ENCODE results near the gene UROC1. TPM values are rescaled to one million over a fixed set of nuclear protein-coding genes. Genes with fewer than 3 reads are reported as not detected.

UROC1 gene
- total RNA-seq, 4 donors from 2014 or later, result not detected

DNA sequence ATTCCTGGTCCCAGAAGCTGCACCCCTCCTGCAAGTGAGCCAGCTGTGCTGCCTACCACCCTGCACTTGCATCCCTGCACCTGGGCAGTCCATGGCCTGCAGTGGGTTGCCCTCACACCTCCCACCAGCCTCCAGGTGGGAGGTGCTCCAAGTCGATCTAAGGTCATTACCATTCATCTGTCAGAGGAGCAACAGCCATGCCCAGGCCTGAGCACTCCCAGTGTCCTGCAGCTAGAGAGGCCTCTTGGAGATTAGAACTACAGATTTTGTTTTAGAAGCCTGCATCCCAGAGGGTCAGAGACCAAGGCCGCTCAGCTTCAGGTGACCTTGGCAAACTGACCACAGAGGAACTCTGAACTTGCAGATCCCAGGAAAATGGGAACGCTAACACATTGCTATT is 32.9 kb downstream of the UROC1 start:
- DNase-seq, result no peak
- no peak overlapping the region for H3K4me3 ChIP-seq
- H3K4me1 ChIP-seq, result peaks cover 6 to 18% (median 8%) of the 10 kb centered on the region in 3 donors
- intact Hi-C loops (cut with DNase I), result no loop called here
- H3K27ac ChIP-seq, result no peak overlapping the region
- 71 to 75% methylated on average over 1 to 3 of the region's 3 CpGs for WGBS, 2 donors
- TF ChIP-seq, protein P1, sequence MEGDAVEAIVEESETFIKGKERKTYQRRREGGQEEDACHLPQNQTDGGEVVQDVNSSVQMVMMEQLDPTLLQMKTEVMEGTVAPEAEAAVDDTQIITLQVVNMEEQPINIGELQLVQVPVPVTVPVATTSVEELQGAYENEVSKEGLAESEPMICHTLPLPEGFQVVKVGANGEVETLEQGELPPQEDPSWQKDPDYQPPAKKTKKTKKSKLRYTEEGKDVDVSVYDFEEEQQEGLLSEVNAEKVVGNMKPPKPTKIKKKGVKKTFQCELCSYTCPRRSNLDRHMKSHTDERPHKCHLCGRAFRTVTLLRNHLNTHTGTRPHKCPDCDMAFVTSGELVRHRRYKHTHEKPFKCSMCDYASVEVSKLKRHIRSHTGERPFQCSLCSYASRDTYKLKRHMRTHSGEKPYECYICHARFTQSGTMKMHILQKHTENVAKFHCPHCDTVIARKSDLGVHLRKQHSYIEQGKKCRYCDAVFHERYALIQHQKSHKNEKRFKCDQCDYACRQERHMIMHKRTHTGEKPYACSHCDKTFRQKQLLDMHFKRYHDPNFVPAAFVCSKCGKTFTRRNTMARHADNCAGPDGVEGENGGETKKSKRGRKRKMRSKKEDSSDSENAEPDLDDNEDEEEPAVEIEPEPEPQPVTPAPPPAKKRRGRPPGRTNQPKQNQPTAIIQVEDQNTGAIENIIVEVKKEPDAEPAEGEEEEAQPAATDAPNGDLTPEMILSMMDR (IDR thresholded peaks at IDR 0.05), result no peak
- TF ChIP-seq POLR2A (IDR thresholded peaks at IDR 0.05), result no peak
- H3K9me3 ChIP-seq, result no peaks in the 10 kb centered on the region
- peaks cover 0 to 10% (median 0%) of the 10 kb centered on the region in 4 donors for H3K27me3 ChIP-seq
- H3K36me3 ChIP-seq, result no peaks in the 10 kb centered on the region

GRCh38 chr3:126484148-126484547 is 33.4 kb downstream of the UROC1 start:
- H3K27me3 ChIP-seq, result peaks cover 0 to 10% (median 0%) of the 10 kb centered on the region in 4 donors
- TF ChIP-seq, protein P1 (IDR thresholded peaks at IDR 0.05), result no peak
- no peak for TF ChIP-seq POLR2A (IDR thresholded peaks at IDR 0.05)
- H3K27ac ChIP-seq, result no peak overlapping the region
- no peak for DNase-seq
- H3K9me3 ChIP-seq, result no peaks in the 10 kb centered on the region
- 66 to 76% methylated on average over 3 of the region's 3 CpGs for WGBS, 2 donors
- intact Hi-C loops (cut with DNase I), result no loop called here
- no peak overlapping the region for H3K4me3 ChIP-seq
- H3K4me1 ChIP-seq, result peaks cover 6 to 18% (median 8%) of the 10 kb centered on the region in 3 donors
- no peaks in the 10 kb centered on the region for H3K36me3 ChIP-seq

DNA sequence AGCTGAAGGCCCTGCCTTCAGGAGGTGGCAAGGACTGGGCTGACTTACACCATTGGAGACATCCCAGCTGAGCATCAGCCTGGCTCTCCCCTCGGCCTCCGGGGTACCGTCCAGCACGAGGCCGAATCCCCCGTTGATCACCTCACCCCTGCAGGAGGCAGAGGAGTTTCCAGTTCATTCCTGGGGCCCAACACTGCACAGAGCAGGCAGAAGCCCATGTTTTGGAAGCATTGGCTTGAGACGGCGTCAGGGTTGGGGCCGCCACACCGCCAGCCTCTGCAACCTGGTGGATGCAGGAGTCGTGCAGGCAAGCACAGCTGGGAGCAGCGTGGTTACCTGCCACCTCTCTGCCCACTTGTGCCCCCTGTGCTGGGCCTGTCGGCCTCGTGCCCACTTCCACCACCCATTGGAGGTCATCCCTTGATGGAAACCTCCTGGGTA is 34.2 kb downstream of the UROC1 start:
- Histone ChIP-seq H3K4me3 (no peak overlapping the region), H3K4me1 (peaks cover 6 to 18% (median 8%) of the 10 kb centered on the region in 3 donors), H3K27ac (no peak overlapping the region), H3K9me3 (no peaks in the 10 kb centered on the region), H3K27me3 (peaks cover 0 to 10% (median 0%) of the 10 kb centered on the region in 4 donors), H3K36me3 (no peaks in the 10 kb centered on the region)
- TF ChIP-seq, protein P1 (IDR thresholded peaks at IDR 0.05), result no peak
- WGBS, 2 donors, result 70 to 72% methylated on average over 3 to 4 of the region's 14 CpGs
- intact Hi-C loops (cut with DNase I), result no loop called here
- no peak for DNase-seq

DNA sequence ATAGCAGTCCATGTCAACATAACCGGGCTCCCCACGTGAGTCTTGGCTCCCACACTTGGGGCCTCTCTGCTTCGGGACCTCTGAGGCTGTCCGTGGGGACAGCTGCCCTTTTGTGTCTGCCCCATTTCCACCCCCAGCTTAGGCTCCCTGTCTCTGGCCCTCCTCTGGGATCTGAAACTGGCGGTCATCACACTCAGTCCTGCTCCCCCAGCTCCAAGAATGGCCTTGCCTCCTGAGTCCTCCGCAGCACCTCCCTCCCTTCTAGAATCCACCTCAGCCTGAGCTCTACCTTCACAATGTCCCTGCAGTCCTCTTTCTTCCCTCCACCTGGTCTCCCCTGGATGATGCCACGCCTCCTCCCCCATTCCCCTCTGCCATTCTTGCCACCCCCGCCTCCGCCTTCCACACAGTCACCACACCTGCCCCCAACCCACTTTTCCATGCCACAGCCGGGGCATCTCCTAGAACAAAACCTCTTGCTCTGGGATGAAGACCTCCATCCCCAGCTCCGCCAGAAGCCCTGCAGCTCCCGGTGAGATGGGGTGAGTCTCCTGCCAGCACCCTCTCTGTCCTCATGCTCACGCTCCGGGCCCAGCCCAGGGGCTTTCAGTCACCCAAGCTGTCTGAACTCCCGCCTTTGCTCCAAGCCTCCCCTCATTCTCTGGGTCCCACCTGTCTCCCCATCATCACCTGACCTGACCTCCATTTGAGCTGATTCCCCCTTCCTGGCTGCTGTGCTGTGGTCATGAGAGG is 34.9 kb downstream of the UROC1 start:
- TF ChIP-seq POLR2A (IDR thresholded peaks at IDR 0.05), result no peak
- intact Hi-C loops (cut with DNase I), result no loop called here
- H3K27me3 ChIP-seq, result peaks cover 0 to 5% (median 0%) of the 10 kb centered on the region in 4 donors
- peaks cover 6 to 15% (median 8%) of the 10 kb centered on the region in 3 donors for H3K4me1 ChIP-seq
- no peaks in the 10 kb centered on the region for H3K36me3 ChIP-seq
- DNase-seq, result no peak
- H3K4me3 ChIP-seq, result no peak overlapping the region
- H3K9me3 ChIP-seq, result no peaks in the 10 kb centered on the region
- H3K27ac ChIP-seq, result no peak overlapping the region
- WGBS, 2 donors, result 77 to 87% methylated on average over 14 to 15 of the region's 15 CpGs

- H3K4me1 ChIP-seq, result peaks cover 4 to 11% (median 4%) of the 10 kb centered on the region in 3 donors
- WGBS, 2 donors, result 77 to 87% methylated on average over 11 to 13 of the region's 16 CpGs
- no peak for TF ChIP-seq POLR2A (IDR thresholded peaks at IDR 0.05)
- TF ChIP-seq, protein P1 (IDR thresholded peaks at IDR 0.05), result no peak
- no peaks in the 10 kb centered on the region for H3K36me3 ChIP-seq
- DNase-seq, result no peak
- H3K27ac ChIP-seq, result no peak overlapping the region
- intact Hi-C loops (cut with DNase I), result no loop called here
- H3K27me3 ChIP-seq, result no peaks in the 10 kb centered on the region
- no peaks in the 10 kb centered on the region for H3K9me3 ChIP-seq
- no peak overlapping the region for H3K4me3 ChIP-seq
Observed at GRCh38 chr3:126481808-126482502, 35.6 kb downstream of the UROC1 start.
